Ecto neural progenitor cell (in vitro differentiated cells): Measurements from ENCODE around the gene ATG9B.

ENCODE experiments used
- DNase-seq: peaks from one replicate; pipeline ENCODE4 v3.0.0-alpha.2; 2018; ENCODE audit warnings: low spot score

The ATG9B gene, protein sequence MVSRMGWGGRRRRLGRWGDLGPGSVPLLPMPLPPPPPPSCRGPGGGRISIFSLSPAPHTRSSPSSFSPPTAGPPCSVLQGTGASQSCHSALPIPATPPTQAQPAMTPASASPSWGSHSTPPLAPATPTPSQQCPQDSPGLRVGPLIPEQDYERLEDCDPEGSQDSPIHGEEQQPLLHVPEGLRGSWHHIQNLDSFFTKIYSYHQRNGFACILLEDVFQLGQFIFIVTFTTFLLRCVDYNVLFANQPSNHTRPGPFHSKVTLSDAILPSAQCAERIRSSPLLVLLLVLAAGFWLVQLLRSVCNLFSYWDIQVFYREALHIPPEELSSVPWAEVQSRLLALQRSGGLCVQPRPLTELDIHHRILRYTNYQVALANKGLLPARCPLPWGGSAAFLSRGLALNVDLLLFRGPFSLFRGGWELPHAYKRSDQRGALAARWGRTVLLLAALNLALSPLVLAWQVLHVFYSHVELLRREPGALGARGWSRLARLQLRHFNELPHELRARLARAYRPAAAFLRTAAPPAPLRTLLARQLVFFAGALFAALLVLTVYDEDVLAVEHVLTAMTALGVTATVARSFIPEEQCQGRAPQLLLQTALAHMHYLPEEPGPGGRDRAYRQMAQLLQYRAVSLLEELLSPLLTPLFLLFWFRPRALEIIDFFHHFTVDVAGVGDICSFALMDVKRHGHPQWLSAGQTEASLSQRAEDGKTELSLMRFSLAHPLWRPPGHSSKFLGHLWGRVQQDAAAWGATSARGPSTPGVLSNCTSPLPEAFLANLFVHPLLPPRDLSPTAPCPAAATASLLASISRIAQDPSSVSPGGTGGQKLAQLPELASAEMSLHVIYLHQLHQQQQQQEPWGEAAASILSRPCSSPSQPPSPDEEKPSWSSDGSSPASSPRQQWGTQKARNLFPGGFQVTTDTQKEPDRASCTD

GRCh38 chr7:151024435-151025056 lies at the start of gene ATG9B:
ATG9B (minus strand) TSS chr7:151024494; CDS start chr7:151024423, 71 bp downstream.
- DNase-seq = no peak

GRCh38 chr7:151073990-151074389 lies 49.7 kb upstream of the ATG9B start:
- no peak for DNase-seq

DNA sequence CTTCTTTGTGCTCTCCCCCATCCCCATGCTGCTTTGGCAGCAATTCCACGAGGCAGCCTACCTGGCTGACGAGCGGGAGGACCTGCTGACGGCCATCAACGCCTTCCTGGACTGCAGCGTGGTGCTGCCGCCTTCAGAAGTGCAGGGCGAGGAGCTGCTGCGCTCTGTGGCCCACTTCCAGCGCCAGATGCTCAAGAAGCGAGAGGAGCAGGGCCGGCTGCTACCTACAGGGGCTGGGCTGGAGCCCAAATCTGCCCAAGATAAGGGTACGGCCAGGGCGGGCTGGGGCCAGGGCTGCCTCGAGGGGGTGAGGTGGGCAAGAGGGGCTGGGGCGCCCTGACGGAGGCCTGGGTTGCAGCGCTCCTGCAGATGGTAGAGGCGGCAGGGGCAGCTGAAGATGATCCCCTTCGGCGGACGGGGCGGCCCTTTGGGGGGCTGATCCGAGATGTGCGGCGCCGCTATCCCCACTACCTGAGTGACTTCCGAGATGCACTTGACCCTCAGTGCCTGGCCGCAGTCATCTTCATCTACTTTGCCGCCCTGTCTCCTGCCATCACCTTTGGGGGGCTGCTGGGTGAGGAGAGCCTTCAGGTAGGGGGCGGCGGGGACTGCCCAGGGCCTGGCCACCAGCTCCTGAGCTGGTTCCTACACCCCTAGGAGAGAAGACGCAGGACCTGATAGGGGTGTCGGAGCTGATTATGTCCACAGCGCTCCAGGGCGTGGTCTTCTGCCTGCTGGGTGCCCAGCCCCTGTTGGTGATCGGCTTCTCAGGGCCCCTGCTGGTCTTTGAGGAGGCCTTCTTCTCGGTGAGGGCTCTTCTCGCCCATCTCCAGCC lies 47.0 kb upstream of the ATG9B start:
- DNase-seq = no peak

- no peak for DNase-seq
These were observed 46.3 kb upstream of the ATG9B start for GRCh38 chr7:151070574-151070960.

DNA sequence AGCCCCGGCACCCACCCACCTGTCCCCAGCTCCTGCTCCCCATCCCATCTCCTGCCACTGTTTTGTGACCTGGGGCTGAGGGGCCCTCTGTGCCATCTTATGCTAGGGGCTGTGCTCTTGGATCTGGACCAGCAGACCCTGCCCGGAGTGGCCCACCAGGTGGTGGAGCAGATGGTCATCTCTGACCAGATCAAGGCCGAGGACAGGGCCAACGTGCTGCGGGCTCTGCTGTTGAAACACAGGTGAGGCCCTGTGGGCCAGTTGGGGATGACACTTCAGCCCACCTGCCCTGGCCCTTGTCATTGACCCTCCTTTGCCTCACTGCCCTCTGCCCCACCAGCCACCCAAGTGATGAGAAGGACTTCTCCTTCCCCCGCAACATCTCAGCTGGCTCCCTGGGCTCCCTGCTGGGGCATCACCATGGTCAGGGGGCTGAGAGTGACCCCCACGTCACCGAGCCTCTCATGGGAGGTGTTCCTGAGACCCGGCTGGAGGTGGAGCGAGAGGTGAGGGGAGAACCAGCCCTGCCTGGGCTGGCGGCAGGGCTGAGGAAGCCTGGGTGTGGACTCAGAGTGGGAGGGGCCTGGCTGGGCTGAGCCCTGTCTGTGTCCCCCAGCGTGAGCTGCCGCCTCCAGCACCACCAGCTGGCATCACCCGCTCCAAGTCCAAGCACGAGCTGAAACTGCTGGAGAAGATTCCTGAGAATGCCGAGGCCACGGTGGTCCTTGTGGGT lies 45.7 kb upstream of the ATG9B start:
- DNase-seq = no peak

DNA sequence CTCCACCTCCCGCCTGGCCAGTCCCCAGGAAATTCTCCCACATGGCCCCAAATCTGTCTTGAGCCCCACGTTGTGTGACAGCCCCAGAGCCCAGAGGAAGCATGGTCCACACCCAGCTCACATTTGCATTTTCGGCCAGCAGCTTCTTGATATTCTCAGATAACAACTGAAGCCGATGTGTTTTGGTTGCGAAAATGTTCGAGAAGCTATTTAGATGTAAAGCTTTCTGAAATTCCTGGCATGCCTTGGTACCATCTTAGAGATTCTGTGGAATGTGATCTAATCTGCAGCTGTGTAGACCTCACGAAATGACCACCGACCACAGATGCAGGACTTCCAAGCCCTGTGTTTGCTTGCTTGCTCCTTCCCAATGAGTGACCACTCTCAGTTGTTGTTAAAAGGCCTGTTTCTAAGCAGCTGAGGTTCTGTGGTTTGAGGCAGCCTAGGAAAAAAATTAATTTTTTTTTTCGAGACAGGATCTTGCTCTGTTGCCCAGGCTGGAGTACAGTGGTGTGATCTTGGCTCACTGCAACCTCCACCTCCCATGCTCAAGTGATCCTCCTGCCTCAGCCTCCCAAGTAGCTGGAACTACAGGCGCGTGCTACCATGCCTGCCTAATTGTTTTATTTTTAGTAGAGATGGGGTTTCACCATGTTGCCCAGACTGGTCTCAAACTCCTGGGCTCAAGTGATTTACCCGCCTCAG lies 43.9 kb upstream of the ATG9B start:
- no peak for DNase-seq

- DNase-seq = no peak
These were observed 42.1 kb upstream of the ATG9B start for GRCh38 chr7:151066273-151066974.

GRCh38 chr7:151065516-151065915 lies 41.2 kb upstream of the ATG9B start:
- DNase-seq = no peak

- DNase-seq = no peak
These were observed 40.7 kb upstream of the ATG9B start for GRCh38 chr7:151064993-151065392.

DNA sequence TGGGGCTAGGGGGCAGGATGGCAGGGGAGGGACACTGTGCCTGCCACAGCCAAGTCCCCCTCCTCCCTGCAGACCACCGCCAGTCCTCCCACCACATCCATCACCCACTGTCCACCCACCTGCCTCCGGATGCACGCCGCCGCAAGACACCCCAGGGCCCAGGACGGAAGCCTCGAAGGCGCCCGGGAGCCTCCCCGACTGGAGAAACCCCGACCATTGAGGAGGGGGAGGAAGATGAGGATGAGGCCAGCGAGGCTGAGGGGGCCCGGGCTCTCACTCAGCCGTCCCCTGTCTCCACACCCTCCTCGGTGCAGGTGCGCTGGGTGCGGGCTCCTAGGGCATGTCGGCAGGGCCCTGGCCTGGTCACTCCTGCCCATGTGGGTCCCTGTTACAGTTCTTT lies 40.2 kb upstream of the ATG9B start:
- DNase-seq = no peak

GRCh38 chr7:151063212-151063561 lies 38.9 kb upstream of the ATG9B start:
- DNase-seq = no peak

- peak; percentile 88 for DNase-seq
These were observed 38.3 kb upstream of the ATG9B start for GRCh38 chr7:151062399-151063211.

DNA sequence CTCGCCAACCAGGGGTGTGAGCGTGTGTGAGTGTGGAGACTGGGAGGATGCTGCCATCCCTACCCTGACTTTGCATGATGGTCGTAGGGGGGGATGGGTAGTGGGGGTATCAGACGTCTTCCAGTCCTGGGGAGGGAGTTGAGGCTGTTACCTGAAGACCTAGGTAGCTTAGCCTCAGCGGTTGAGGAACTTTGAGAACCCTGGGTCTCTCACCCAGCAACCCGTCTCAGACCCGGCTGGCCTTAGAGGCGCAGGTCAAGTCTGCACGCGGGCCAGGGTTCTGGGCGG lies 37.8 kb upstream of the ATG9B start:
- DNase-seq = no peak

- DNase-seq = no peak
These were observed 37.2 kb upstream of the ATG9B start for GRCh38 chr7:151061213-151062110.

GRCh38 chr7:151060416-151061212 lies 36.3 kb upstream of the ATG9B start:
- DNase-seq = peak; percentile 79

- no peak for DNase-seq
These were observed 35.8 kb upstream of the ATG9B start for GRCh38 chr7:151060113-151060415.

DNA sequence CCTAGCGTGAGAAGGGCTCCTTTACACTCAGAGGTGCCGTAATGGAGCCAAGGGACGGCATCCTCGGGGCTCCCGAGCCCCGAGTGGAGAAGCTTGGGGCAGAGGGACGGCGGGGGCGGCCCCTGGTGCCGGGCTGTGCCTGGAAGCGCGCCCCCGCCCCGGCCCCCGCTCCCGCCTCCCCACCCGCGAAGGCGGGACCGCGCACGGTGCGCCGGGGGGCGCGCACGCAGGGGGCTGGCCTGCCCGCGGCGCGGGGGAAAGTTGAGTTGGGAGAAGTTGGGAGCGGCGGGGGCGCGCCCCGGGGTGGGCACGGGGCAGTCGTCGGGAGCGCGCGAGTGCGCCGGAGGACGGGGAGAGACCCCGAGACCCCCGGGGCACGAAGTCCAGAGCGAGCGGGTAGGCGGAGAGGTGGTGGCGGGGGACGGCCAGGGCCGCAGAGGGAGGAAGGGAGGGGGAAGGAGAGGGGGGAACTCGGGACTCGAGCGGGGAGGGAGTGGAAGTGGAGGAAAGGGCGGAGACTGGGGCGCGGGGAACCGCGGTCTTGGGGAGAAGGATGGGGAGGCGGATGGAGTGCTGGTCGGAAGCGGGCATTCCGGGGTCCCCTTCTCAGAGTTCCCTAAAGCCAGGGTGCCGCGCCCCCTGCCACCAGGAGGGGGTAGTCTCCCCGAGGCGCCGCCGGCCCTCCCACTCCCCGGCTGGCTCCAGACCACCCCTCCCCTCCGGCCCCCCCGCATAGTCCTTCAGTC lies 35.2 kb upstream of the ATG9B start, which contains the start of gene SLC4A2:
TSS of gene SLC4A2 (plus strand) at position 223 of the 746 bp plus-strand sequence. CDS start 2,399 bp downstream, outside the sequence.
- DNase-seq = peak; percentile 80
